Esophagus muscularis mucosa (tissue), 4 donors: ENCODE results near the gene RIPOR2. TPM values are rescaled to one million over a fixed set of nuclear protein-coding genes. Genes with fewer than 3 reads are reported as not detected.

Experiments used
- DNase-seq: peaks from one replicate; pipeline ENCODE4 v3.0.0-alpha.2; 2017; ENCODE audit errors: extremely low spot score
- H3K27ac ChIP-seq, 4 donors: fragments of 200-600 bp; sonication (generic); replicated peaks in 1 of 4; 1 replicate in 3 of 4; 2 replicates in 1 of 4; pipeline ENCODE4 v1.5.1; 2016 to 2019; ENCODE audit warnings: mild to moderate bottlenecking in 1 of 4
- H3K27me3 ChIP-seq, 4 donors: fragments of 200-600 bp; sonication (generic); one replicate each; pipeline versions ENCODE4 v1.5.1 to v1.6.0; 2016 to 2019
- H3K36me3 ChIP-seq, 4 donors: fragments of 200-600 bp; sonication (generic); one replicate each; pipeline ENCODE4 v1.5.1; 2016 to 2019
- H3K4me1 ChIP-seq, 4 donors: fragments of 200-600 bp; sonication (generic); one replicate each; pipeline ENCODE4 v1.5.1; 2016 to 2019
- H3K4me3 ChIP-seq, 4 donors: fragments of 200-600 bp; sonication (generic); 1 replicate in 2 of 4; 2 replicates in 2 of 4; pipeline ENCODE4 v1.5.1; 2016 to 2019; ENCODE audit warnings: mild to moderate bottlenecking in 4 of 4, moderate library complexity in 1 of 4
- H3K9me3 ChIP-seq, 4 donors: fragments of 200-600 bp; sonication (generic); 1 replicate in 3 of 4; 2 replicates in 1 of 4; pipeline ENCODE4 v1.5.1; 2016 to 2019
- EP300 ChIP-seq: sonication (generic); formaldehyde crosslinking; IDR thresholded peaks from one replicate; pipeline ENCODE4 v1.6.1; 2017; ENCODE audit warnings: antibody characterized with exemption
- POLR2A ChIP-seq: fragments of 450-650 bp; IDR thresholded peaks from one replicate; pipeline ENCODE4 v1.6.1; 2017; ENCODE audit warnings: antibody characterized with exemption, moderate library complexity, mild to moderate bottlenecking, low read depth
- POLR2AphosphoS5 ChIP-seq, 2 donors: sonication (generic); formaldehyde crosslinking; IDR thresholded peaks; one replicate each; pipeline ENCODE4 v1.6.1; 2017; ENCODE audit warnings: antibody characterized with exemption in 2 of 2
- WGBS: methylation state at CpG from one replicate; pipeline ENCODE4 v1.1.5; 2018; 5-methylcytosine and 5-hydroxymethylcytosine counted together
- intact Hi-C: fragments of 100-400 bp; cut with DNase I; formaldehyde crosslinking; loops from one replicate; pipeline ENCODE4 v1.15.1; 2023
- total RNA-seq, 4 donors: library from RNA; depleted of rRNA; stranded (reverse); fragments of >200 nt; gene quantifications; one replicate each; pipeline versions ENCODE4 v1.1.0 to v1.2.1, GENCODE V29; 2016
- TF ChIP-seq, protein P1 (sequence below), 3 experiments: fragments of 200-600 bp in 2 of 3; fragments of 450-650 bp in 1 of 3; sonication (generic) in 2 of 3; IDR thresholded peaks; one replicate each; pipeline ENCODE4 v1.5.1; 2017 to 2019; ENCODE audit warnings: antibody characterized with exemption in 3 of 3, mild to moderate bottlenecking in 2 of 3, moderate library complexity in 1 of 3

The RIPOR2 gene
- total RNA-seq, 4 donors from 2014 or later, result 2.6 to 14.4 (median 5.1) TPM

- Histone ChIP-seq H3K27me3 (no peaks in the 10 kb centered on the region), H3K36me3 (no peaks in the 10 kb centered on the region), H3K27ac (no peak overlapping the region), H3K4me3 (no peak overlapping the region), H3K9me3 (no peaks in the 10 kb centered on the region), H3K4me1 (no peaks in the 10 kb centered on the region)
- DNase-seq, result no peak
- TF ChIP-seq EP300, result no peak
- no peak for TF ChIP-seq POLR2AphosphoS5 (IDR thresholded peaks at IDR 0.05)
- TF ChIP-seq, protein P1, sequence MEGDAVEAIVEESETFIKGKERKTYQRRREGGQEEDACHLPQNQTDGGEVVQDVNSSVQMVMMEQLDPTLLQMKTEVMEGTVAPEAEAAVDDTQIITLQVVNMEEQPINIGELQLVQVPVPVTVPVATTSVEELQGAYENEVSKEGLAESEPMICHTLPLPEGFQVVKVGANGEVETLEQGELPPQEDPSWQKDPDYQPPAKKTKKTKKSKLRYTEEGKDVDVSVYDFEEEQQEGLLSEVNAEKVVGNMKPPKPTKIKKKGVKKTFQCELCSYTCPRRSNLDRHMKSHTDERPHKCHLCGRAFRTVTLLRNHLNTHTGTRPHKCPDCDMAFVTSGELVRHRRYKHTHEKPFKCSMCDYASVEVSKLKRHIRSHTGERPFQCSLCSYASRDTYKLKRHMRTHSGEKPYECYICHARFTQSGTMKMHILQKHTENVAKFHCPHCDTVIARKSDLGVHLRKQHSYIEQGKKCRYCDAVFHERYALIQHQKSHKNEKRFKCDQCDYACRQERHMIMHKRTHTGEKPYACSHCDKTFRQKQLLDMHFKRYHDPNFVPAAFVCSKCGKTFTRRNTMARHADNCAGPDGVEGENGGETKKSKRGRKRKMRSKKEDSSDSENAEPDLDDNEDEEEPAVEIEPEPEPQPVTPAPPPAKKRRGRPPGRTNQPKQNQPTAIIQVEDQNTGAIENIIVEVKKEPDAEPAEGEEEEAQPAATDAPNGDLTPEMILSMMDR (IDR thresholded peaks at IDR 0.05), result no peak
- TF ChIP-seq POLR2A, result no peak
- intact Hi-C loops, result no loop called here
- 92% methylated on average over 1 of the region's 1 CpG for WGBS
These were observed 45.3 kb downstream of the RIPOR2 start for GRCh38 chr6:24890471-24890870.

GRCh38 chr6:24888715-24889370, 46.9 kb downstream of the RIPOR2 start:
- no peak overlapping the region for H3K27ac ChIP-seq
- intact Hi-C loops, result no loop called here
- H3K36me3 ChIP-seq, result no peaks in the 10 kb centered on the region
- no peak overlapping the region for H3K4me3 ChIP-seq
- no peaks in the 10 kb centered on the region for H3K9me3 ChIP-seq
- TF ChIP-seq EP300, result no peak
- no peak for TF ChIP-seq POLR2A
- TF ChIP-seq POLR2AphosphoS5 (IDR thresholded peaks at IDR 0.05), result no peak
- TF ChIP-seq, protein P1 (IDR thresholded peaks at IDR 0.05), result no peak
- 89% methylated on average over 5 of the region's 5 CpGs for WGBS
- DNase-seq, result no peak
- no peaks in the 10 kb centered on the region for H3K4me1 ChIP-seq
- no peaks in the 10 kb centered on the region for H3K27me3 ChIP-seq

GRCh38 chr6:24887545-24888140, 48.1 kb downstream of the RIPOR2 start:
- no peaks in the 10 kb centered on the region for H3K27me3 ChIP-seq
- 72% methylated on average over 3 of the region's 3 CpGs for WGBS
- TF ChIP-seq POLR2A (no peak), EP300 (no peak), POLR2AphosphoS5 (IDR thresholded peaks at IDR 0.05) (no peak)
- TF ChIP-seq, protein P1 (IDR thresholded peaks at IDR 0.05), result no peak
- H3K36me3 ChIP-seq, result no peaks in the 10 kb centered on the region
- no peak overlapping the region for H3K27ac ChIP-seq
- intact Hi-C loops, result no loop called here
- no peak for DNase-seq
- H3K9me3 ChIP-seq, result no peaks in the 10 kb centered on the region
- H3K4me1 ChIP-seq, result no peaks in the 10 kb centered on the region
- no peak overlapping the region for H3K4me3 ChIP-seq

DNA sequence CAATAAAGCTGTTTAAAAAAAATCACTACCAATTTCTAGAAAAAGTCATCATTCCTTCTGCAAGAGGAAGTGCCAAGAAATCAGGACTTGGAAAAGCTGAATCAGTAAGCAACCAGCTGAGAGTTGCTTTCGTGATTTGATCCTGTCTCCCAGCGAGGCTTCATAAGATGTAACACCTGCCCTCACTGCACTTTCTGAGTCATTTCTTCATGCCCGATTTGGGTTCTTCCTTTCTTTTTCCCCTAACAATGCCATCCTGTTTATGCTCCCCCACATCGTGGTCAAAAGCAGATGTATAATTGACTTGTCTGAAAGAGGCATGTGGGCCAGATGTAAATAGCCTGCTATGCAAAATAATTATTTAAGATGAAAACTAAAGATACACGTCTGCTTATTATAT, 52.1 kb downstream of the RIPOR2 start:
- H3K27ac ChIP-seq, result no peak overlapping the region
- no peaks in the 10 kb centered on the region for H3K4me1 ChIP-seq
- no peak overlapping the region for H3K4me3 ChIP-seq
- intact Hi-C loops, result no loop called here
- TF ChIP-seq EP300, result no peak
- no peak for TF ChIP-seq POLR2AphosphoS5 (IDR thresholded peaks at IDR 0.05)
- 68% methylated on average over 5 of the region's 5 CpGs for WGBS
- H3K9me3 ChIP-seq, result no peaks in the 10 kb centered on the region
- H3K36me3 ChIP-seq, result no peaks in the 10 kb centered on the region
- DNase-seq, result no peak
- no peaks in the 10 kb centered on the region for H3K27me3 ChIP-seq

- no peak for DNase-seq
- WGBS, result 83% methylated on average over 7 of the region's 7 CpGs
- Histone ChIP-seq H3K36me3 (no peaks in the 10 kb centered on the region), H3K27ac (no peak overlapping the region), H3K4me1 (no peaks in the 10 kb centered on the region), H3K4me3 (no peak overlapping the region), H3K9me3 (no peaks in the 10 kb centered on the region), H3K27me3 (no peaks in the 10 kb centered on the region)
- intact Hi-C loops, result no loop called here
- TF ChIP-seq, protein P1 (IDR thresholded peaks at IDR 0.05), result no peak
- TF ChIP-seq POLR2A (no peak), POLR2AphosphoS5 (IDR thresholded peaks at IDR 0.05) (no peak), EP300 (no peak)
These were observed 52.8 kb downstream of the RIPOR2 start for GRCh38 chr6:24882835-24883555.
